ENCODE data around the gene NUP54. TPM values are rescaled to one million over a fixed set of nuclear protein-coding genes. Genes with fewer than 3 reads are reported as not detected.
A peak's percentile ranks its signal among the peaks of the same experiment; 100 is the strongest.

The NUP54 gene
- total RNA-seq, 2 donors from 2014 or later, result 13.7 to 33.3 TPM

DNA sequence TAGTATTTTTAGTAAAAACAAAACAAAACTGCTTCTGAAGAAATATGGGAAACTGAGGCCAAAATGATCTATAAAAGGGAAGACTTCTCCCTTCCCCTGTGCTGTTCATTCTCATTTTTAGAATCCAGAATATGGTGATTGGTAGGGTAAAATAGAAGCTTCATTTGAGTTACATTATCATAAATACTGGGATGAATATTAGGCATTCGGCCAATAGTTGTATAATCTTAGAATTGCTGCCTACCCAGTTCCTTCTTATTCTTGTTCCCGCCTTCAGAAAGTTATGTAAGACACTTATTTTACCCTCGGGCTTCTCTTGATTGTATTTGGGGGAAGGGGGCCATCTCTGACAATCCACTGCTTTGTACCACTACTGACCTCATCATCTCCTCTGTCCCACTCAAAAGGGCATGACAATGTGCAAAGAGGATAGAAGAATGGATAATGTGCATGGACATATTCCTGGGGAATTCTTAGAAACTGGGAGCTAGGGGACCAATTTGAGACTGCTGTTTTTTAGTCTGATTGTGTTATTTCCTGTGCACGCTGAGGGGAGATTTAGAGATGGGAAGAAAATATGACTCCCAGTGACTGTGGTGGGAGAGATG lies 73.1 kb downstream of the NUP54 start:
- Histone ChIP-seq H3K9me3 (no peaks in the 10 kb centered on the region), H3K27ac (no peak overlapping the region), H3K4me1 (no peaks in the 10 kb centered on the region), H3K4me3 (no peak overlapping the region), H3K36me3 (replicated peaks in 1 of 2; ENCODE audit: insufficient read depth in 1 of 2, low read depth in 2 of 2) (no peaks in the 10 kb centered on the region), H3K27me3 (no peaks in the 10 kb centered on the region)
- ATAC-seq (no peak), DNase-seq (no peak)
- no peak for TF ChIP-seq POLR2A (IDR thresholded peaks at IDR 0.05)
- TF ChIP-seq, protein P1, sequence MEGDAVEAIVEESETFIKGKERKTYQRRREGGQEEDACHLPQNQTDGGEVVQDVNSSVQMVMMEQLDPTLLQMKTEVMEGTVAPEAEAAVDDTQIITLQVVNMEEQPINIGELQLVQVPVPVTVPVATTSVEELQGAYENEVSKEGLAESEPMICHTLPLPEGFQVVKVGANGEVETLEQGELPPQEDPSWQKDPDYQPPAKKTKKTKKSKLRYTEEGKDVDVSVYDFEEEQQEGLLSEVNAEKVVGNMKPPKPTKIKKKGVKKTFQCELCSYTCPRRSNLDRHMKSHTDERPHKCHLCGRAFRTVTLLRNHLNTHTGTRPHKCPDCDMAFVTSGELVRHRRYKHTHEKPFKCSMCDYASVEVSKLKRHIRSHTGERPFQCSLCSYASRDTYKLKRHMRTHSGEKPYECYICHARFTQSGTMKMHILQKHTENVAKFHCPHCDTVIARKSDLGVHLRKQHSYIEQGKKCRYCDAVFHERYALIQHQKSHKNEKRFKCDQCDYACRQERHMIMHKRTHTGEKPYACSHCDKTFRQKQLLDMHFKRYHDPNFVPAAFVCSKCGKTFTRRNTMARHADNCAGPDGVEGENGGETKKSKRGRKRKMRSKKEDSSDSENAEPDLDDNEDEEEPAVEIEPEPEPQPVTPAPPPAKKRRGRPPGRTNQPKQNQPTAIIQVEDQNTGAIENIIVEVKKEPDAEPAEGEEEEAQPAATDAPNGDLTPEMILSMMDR (IDR thresholded peaks at IDR 0.05), result no peak
- intact Hi-C loops (cut with DNase I), result loop anchor here (10.0 kb wide), 1 partner anchor 160 kb away; no protein-coding TSS in a partner anchor
- 65 to 71% methylated on average over 4 of the region's 4 CpGs for WGBS, 2 donors

DNA sequence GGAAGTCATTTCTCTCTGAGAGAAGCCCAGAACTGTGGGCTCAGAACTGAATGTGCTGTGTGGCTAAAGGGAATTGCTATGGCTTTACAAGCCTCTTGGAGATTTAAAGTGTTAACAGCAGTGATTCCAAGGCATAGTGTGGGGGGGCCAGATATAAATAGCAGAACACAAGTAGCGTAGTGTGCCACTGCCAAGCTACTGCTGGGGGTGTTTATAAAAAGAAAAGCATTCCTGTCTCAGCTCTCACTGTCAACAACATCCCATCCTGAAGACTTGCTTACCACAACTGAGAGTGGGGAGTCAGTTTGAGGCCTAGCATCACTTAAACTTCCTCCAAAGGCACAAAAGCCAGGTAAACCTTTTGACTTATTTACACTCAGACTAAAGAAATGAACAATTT lies 73.7 kb downstream of the NUP54 start, which contains the start of gene ART3:
Gene ART3 (plus strand): TSS at position 242 of the 400 bp plus-strand sequence. CDS start 1,181 bp downstream, outside the sequence.
- TF ChIP-seq, protein P1 (IDR thresholded peaks at IDR 0.05), result no peak
- no peak for TF ChIP-seq POLR2A (IDR thresholded peaks at IDR 0.05)
- H3K4me1 ChIP-seq, result no peaks in the 10 kb centered on the region
- intact Hi-C loops (cut with DNase I), result loop anchor here (10.0 kb wide), 1 partner anchor 160 kb away; no protein-coding TSS in a partner anchor
- no peaks in the 10 kb centered on the region for H3K36me3 ChIP-seq (replicated peaks in 1 of 2; ENCODE audit: insufficient read depth in 1 of 2, low read depth in 2 of 2)
- H3K27ac ChIP-seq, result no peak within 1 kb of the TSS
- no peaks in the 10 kb centered on the region for H3K9me3 ChIP-seq
- no peak within 1 kb of the TSS for H3K4me3 ChIP-seq
- ATAC-seq (no peak), DNase-seq (no peak)
- WGBS, 2 donors, result 77 to 87% methylated on average over 1 of the region's 1 CpG
- H3K27me3 ChIP-seq, result no peaks in the 10 kb centered on the region

DNA sequence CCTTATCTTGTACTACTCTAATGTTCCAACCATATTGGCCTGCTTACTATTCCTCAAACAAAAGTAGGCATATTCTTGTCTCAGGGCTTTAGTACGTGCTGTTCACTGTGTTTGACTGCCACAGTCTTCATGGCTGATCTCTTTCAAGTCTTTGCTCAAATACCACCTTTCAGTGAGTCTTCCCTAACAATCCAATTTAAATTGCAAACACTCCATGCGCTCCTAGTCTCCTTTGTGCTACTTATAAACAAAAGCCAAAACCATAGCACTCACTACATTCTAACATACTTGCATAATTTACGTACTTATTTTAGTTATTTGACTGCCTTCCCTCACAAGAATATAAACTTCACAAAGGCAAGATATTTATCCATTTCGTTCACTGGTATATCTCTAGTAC lies 75.4 kb downstream of the NUP54 start:
- intact Hi-C loops (cut with DNase I), result loop anchor here (10.0 kb wide), 1 partner anchor 158 kb away; no protein-coding TSS in a partner anchor
- Histone ChIP-seq H3K9me3 (no peaks in the 10 kb centered on the region), H3K4me1 (peaks cover under 1% of the 10 kb centered on the region), H3K27ac (peak overlapping the region in 1 of 4 donors; percentile 18), H3K4me3 (no peak overlapping the region), H3K27me3 (no peaks in the 10 kb centered on the region), H3K36me3 (replicated peaks in 1 of 2; ENCODE audit: insufficient read depth in 1 of 2, low read depth in 2 of 2) (no peaks in the 10 kb centered on the region)
- ATAC-seq (no peak), DNase-seq (no peak)
- WGBS, 2 donors, result 77 to 78% methylated on average over 4 of the region's 4 CpGs
- TF ChIP-seq POLR2A (IDR thresholded peaks at IDR 0.05), result no peak
- TF ChIP-seq, protein P1 (IDR thresholded peaks at IDR 0.05), result no peak

DNA sequence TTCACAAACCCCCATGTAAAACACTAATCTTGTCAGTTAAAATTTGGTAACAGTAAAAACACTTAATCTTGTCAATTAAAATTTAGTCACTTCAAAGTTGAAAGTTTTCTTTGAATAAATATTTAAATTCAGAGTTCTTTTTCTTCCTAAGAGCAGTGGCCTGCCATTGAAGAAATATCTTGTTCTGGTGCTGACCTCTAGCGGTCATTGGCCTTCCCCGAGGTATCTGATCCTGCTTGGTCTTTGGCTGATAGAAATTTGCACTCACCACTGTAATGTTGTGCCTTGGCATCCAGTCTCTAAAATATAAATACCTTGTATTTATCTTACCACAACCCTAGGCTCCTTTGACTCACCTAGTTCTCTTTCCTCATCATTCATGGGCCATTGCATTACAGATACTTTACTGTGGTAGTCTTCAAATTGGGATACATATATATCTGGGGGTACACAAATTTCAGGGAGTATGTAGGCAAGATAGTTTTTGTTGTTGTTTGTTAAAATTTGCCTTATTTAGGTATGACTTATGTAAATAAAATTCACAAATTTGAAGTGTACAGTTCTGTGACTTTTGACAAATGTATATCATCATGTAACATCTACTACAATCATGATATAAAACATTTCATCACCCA lies 80.4 kb downstream of the NUP54 start:
- no peak overlapping the region for H3K4me3 ChIP-seq
- 0% methylated on average over 2 of the region's 2 CpGs for WGBS, 2 donors

More for the DNA sequence above, 80.4 kb downstream of the NUP54 start:
- H3K36me3 ChIP-seq (replicated peaks in 1 of 2; ENCODE audit: insufficient read depth in 1 of 2, low read depth in 2 of 2), result no peaks in the 10 kb centered on the region
- DNase-seq, result peak; percentile 81 to 89 (median 86)
- H3K4me1 ChIP-seq, result peaks cover 5% of the 10 kb centered on the region
- no peaks in the 10 kb centered on the region for H3K9me3 ChIP-seq
- intact Hi-C loops (cut with DNase I), result loop anchor here (5.0 kb wide), 1 partner anchor 70 kb away; no protein-coding TSS in a partner anchor
- H3K27ac ChIP-seq, result no peak overlapping the region
- ATAC-seq, result peak; percentile 85
- no peaks in the 10 kb centered on the region for H3K27me3 ChIP-seq
- TF ChIP-seq POLR2A (IDR thresholded peaks at IDR 0.05), result no peak
- TF ChIP-seq, protein P1 (IDR thresholded peaks at IDR 0.05), result peak; percentile 68 to 87 (median 83)

All from body of pancreas (tissue), 4 donors.